Endodermal cell (in vitro differentiated cells): ENCODE results near the gene FEZ2. TPM values are rescaled to one million over a fixed set of nuclear protein-coding genes. Genes with fewer than 3 reads are reported as not detected.

Experiments used
- DNase-seq: peaks from one replicate; pipeline ENCODE4 v3.0.0-alpha.2; 2017
- H3K27ac ChIP-seq: 2 replicates; pipeline ENCODE4 v1.5.1; 2013; ENCODE audit warnings: mild to moderate bottlenecking, low read depth, low read length, moderate library complexity
- H3K27me3 ChIP-seq: 2 replicates; pipeline ENCODE4 v1.6.1; 2013; ENCODE audit warnings: mild to moderate bottlenecking, low read length, moderate library complexity; ENCODE audit not compliant: insufficient read depth, control insufficient read depth, poor library complexity, severe bottlenecking
- H3K36me3 ChIP-seq: 2 replicates; pipeline ENCODE4 v1.7.0; 2013; ENCODE audit warnings: mild to moderate bottlenecking, low read length, moderate library complexity; ENCODE audit not compliant: control insufficient read depth, insufficient read depth
- H3K4me1 ChIP-seq: one replicate; pipeline ENCODE4 v1.7.0; 2013; ENCODE audit warnings: low read length; ENCODE audit not compliant: control insufficient read depth, insufficient read depth
- H3K4me3 ChIP-seq: 2 replicates; pipeline ENCODE4 v1.5.1; 2013; ENCODE audit warnings: mild to moderate bottlenecking, low read length, moderate library complexity
- H3K9ac ChIP-seq: 2 replicates; pipeline ENCODE4 v1.6.1; 2013; ENCODE audit warnings: mild to moderate bottlenecking, low read length, moderate library complexity; ENCODE audit not compliant: poor library complexity, severe bottlenecking; ENCODE audit errors: extremely low read depth
- H3K9me3 ChIP-seq: 2 replicates; pipeline ENCODE4 v1.6.1; 2013; ENCODE audit warnings: mild to moderate bottlenecking, low read length, moderate library complexity; ENCODE audit not compliant: control insufficient read depth
- H3K27ac Mint-ChIP-seq: 2 replicates; pipeline ENCODE4 v1.8.0; 2020; ENCODE audit warnings: mixed read lengths
- H3K27me3 Mint-ChIP-seq: 2 replicates; pipeline ENCODE4 v1.8.0; 2021; ENCODE audit warnings: mild to moderate bottlenecking, mixed read lengths; ENCODE audit not compliant: insufficient read depth
- H3K36me3 Mint-ChIP-seq: 2 replicates; pipeline ENCODE4 v1.8.0; 2020; ENCODE audit warnings: low read depth, mixed read lengths
- H3K4me1 Mint-ChIP-seq: 2 replicates; pipeline ENCODE4 v1.8.0; 2020; ENCODE audit warnings: mixed read lengths
- H3K4me3 Mint-ChIP-seq: 2 replicates; pipeline ENCODE4 v1.8.0; 2020; ENCODE audit warnings: mild to moderate bottlenecking, moderate library complexity, mixed read lengths
- H3K9me3 Mint-ChIP-seq: 2 replicates; pipeline ENCODE4 v1.8.0; 2020; ENCODE audit warnings: mild to moderate bottlenecking, mixed read lengths
- WGBS, 2 experiments: methylation state at CpG; one replicate each; pipeline versions ENCODE4 v1.1.5 to v1.1.7; 2013; ENCODE audit warnings: missing lambda C conversion rate in 2 of 2, mixed read lengths in 1 of 2; ENCODE audit not compliant: insufficient coverage in 1 of 2, insufficient read length in 1 of 2; 5-methylcytosine and 5-hydroxymethylcytosine counted together
- total RNA-seq, 2 donors: library from RNA; stranded (reverse); fragmentation: NEBNext Ultra II Directional in 1 of 2; extraction: Animal tissue kit (Norgen Biotek cat#: 25700) in 1 of 2; gene quantifications; 2 replicates in 1 of 2; 3 replicates in 1 of 2; pipeline ENCODE4 v1.2.1, GENCODE V29; 2021
- TF ChIP-seq, protein P1 (sequence below): fragments of 200-600 bp; sonication (generic); conservative IDR thresholded peaks from 2 replicates; pipeline ENCODE4 v1.5.0; 2021; ENCODE audit warnings: antibody characterized with exemption, mild to moderate bottlenecking

The FEZ2 gene
- total RNA-seq, 2 donors from 2014 or later: 30.0 to 37.3 TPM

GRCh38 chr2:36633470-36634092, 35.6 kb upstream of the FEZ2 start:
- DNase-seq: no peak
- Histone ChIP-seq H3K9ac (no peak overlapping the region), H3K36me3 (no peaks in the 10 kb centered on the region), H3K27ac (no peak overlapping the region), H3K9me3 (peaks cover 4% of the 10 kb centered on the region), H3K4me1 (no peaks in the 10 kb centered on the region), H3K4me3 (no peak overlapping the region), H3K27me3 (no peaks in the 10 kb centered on the region)
- Mint-ChIP-seq H3K36me3 (no peaks in the 10 kb centered on the region), H3K27ac (no peak overlapping the region), H3K27me3 (no peaks in the 10 kb centered on the region), H3K4me1 (no peaks in the 10 kb centered on the region), H3K9me3 (peaks cover 22% of the 10 kb centered on the region), H3K4me3 (no peak overlapping the region)
- WGBS, 2 experiments: 91 to 95% methylated on average over 2 of the region's 2 CpGs
- TF ChIP-seq, protein P1, sequence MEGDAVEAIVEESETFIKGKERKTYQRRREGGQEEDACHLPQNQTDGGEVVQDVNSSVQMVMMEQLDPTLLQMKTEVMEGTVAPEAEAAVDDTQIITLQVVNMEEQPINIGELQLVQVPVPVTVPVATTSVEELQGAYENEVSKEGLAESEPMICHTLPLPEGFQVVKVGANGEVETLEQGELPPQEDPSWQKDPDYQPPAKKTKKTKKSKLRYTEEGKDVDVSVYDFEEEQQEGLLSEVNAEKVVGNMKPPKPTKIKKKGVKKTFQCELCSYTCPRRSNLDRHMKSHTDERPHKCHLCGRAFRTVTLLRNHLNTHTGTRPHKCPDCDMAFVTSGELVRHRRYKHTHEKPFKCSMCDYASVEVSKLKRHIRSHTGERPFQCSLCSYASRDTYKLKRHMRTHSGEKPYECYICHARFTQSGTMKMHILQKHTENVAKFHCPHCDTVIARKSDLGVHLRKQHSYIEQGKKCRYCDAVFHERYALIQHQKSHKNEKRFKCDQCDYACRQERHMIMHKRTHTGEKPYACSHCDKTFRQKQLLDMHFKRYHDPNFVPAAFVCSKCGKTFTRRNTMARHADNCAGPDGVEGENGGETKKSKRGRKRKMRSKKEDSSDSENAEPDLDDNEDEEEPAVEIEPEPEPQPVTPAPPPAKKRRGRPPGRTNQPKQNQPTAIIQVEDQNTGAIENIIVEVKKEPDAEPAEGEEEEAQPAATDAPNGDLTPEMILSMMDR: no peak

DNA sequence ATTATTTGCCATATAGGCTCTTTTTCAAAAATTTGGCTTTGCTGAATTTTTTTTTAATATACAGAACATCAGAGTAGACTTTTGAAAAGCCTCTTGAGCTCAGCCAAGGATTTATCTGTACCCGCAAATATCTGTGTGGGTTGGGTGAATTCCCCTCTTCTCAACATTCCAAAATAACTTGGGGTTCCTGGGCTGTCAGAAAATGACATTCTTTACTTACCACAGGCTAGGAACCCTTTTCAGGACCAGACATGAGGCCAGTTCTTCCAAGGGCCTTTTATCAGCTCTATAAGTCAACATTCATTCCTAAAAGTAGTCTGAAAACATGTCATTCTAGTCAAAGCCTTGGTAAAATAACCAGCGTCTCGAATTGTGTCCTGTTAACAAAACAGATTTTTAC, 28.8 kb upstream of the FEZ2 start:
- Histone ChIP-seq H3K27ac (no peak overlapping the region), H3K9ac (no peak overlapping the region), H3K4me3 (no peak overlapping the region), H3K4me1 (no peaks in the 10 kb centered on the region), H3K9me3 (peaks cover 18% of the 10 kb centered on the region), H3K36me3 (no peaks in the 10 kb centered on the region), H3K27me3 (no peaks in the 10 kb centered on the region)
- no peaks in the 10 kb centered on the region for H3K27me3 Mint-ChIP-seq
- DNase-seq: no peak
- 89% methylated on average over 3 of the region's 3 CpGs; no CpG with 5 or more reads in 1 of the 2 experiments for WGBS, 2 experiments
- H3K36me3 Mint-ChIP-seq: peaks cover 7% of the 10 kb centered on the region
- H3K27ac Mint-ChIP-seq: no peak overlapping the region
- H3K4me3 Mint-ChIP-seq: no peak overlapping the region
- peaks cover 37% of the 10 kb centered on the region for H3K9me3 Mint-ChIP-seq
- TF ChIP-seq, protein P1: no peak
- H3K4me1 Mint-ChIP-seq: no peaks in the 10 kb centered on the region

GRCh38 chr2:36626071-36626470, 28.1 kb upstream of the FEZ2 start:
- TF ChIP-seq, protein P1: no peak
- Histone ChIP-seq H3K27me3 (no peaks in the 10 kb centered on the region), H3K9ac (no peak overlapping the region), H3K4me3 (no peak overlapping the region), H3K27ac (no peak overlapping the region), H3K9me3 (peaks cover 13% of the 10 kb centered on the region), H3K4me1 (no peaks in the 10 kb centered on the region), H3K36me3 (no peaks in the 10 kb centered on the region)
- Mint-ChIP-seq H3K4me1 (no peaks in the 10 kb centered on the region), H3K27ac (no peak overlapping the region), H3K36me3 (peaks cover 7% of the 10 kb centered on the region), H3K9me3 (peaks cover 30% of the 10 kb centered on the region), H3K4me3 (no peak overlapping the region), H3K27me3 (no peaks in the 10 kb centered on the region)
- WGBS, 2 experiments: 90 to 96% methylated on average over 2 to 3 of the region's 3 CpGs
- DNase-seq: no peak
